Left forelimb (tissue), 1 donor: ENCODE data around the gene MCOLN2.
"Not testable (repeated sequence)": the region's sequence is repeated elsewhere in the genome, so short reads cannot be mapped to it uniquely, and the experiment has no call there.

Experiments
- DNase-seq: peaks from one replicate; pipeline ENCODE4 v3.0.0-alpha.2; 2018; ENCODE audit warnings: low spot score

Gene MCOLN2

GRCh38 chr1:84996846-84997666, at the start of gene MCOLN2:
TSS of gene MCOLN2 (minus strand) at chr1:84997113. CDS start at chr1:84996872, 241 bp downstream.
- no peak for DNase-seq

DNA sequence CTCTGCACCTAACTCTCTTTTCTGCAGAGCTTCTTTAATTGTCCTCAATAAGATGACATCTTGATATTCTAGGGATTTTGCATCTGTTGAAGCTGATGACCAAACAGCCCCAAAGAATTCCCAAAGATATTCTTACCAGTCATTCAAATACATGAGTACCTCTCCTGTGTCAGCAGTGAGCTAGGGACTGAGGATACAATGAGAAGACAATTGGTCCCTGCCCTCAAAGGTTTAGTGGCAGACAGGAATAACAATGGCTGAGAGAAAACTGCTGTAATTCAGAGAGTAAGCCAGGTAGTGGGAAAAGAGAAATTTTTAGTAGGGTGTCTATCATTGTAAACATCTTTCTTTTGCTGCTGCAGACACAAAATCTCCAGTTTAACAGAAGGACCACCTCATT, 45.5 kb upstream of the MCOLN2 start:
- DNase-seq = no peak

DNA sequence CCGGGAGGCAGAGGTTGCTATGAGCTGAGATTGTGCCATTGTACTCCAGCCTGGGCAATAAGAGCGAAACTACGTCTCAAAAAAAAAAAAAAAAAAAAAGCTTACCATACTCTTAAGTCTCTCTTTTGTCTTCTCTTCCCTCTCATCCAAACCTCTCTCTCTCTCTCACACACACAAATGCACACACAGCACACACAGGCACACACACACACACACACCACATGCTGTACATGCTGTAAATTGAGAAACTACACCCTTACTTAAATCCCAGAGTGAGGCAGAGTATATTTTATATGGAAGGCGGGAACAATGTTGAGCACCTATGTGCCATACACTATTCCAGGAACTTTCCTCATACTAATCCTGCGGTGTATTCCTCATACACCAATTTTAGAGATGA, 44.9 kb upstream of the MCOLN2 start:
- no peak for DNase-seq

DNA sequence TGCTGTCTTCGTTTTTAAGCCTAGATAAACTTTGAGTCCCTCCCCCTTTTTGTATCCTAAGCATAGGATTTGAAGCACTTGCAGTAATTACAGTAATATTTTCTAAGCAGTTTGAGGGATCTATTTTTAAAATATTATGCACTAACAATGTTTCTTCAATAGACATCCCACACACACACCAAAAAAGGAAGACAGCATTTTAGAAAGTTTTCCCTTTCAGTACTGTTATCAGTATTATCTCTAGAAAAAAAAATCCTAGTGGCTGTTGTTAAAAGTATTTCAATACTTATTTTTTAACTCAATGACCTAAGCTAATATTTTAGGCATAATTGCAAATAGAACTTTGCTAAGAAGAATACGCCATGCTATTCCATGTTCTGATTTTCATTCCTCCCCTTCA, 36.3 kb upstream of the MCOLN2 start:
- DNase-seq = no peak

- DNase-seq = no peak
Observed at GRCh38 chr1:85030536-85030935, 33.6 kb upstream of the MCOLN2 start.

DNA sequence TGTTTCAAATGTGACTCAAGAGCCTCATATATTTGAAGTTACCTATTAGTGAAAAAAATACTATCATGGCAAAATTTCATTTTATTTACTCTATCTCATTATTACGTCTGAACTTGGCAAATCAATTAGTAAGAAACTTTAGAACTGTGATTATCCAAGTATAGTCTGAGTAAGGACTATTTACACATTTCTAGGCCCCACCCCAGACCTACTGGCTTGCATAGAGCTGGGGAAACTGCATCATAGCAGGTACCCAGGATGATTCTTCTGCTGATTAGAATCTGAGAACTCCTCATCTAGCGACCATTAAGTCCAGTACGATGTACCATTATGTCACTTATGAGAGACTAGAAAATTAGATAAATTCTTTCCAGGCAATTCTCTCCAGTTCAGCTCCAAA, 31.2 kb upstream of the MCOLN2 start:
- DNase-seq = no peak

DNA sequence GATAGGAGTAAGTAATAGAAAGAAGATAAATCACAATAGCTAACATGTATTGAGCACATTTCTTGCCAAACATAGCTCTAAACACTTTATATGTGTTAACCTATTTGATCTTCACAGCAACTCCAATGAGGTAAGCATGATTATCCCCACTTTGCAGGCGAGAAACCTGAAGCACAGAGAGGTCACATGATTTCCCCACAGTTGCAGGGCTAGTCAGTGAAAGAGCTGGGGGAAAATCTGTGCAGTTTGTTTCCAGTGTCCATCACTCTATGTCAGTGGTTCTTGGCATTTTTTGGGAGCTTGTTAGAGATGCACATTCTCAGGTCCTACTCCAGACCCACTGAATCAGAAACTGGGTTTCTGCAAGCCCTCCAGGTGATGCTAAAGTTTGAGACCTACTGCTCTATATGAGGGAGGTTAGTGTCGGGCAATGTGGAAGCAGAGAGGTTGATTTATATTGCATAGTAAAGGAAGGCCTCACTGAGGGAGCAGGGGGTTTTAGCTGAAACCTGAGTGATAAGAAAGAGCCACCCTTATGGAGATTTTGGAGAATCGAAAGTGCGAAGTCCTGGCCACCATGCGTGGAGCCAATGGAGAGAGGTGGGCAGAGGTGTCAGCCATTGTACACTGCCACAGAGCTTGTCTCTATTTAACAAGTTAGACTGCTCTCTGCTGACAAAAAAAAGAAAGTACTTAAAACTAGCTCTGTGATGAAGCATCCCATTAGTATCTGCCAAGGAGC, 30.5 kb upstream of the MCOLN2 start:
- no peak for DNase-seq

- no peak for DNase-seq
Observed at GRCh38 chr1:85025940-85026339, 29.0 kb upstream of the MCOLN2 start.

GRCh38 chr1:85024736-85025135, 27.8 kb upstream of the MCOLN2 start:
- DNase-seq = no peak

DNA sequence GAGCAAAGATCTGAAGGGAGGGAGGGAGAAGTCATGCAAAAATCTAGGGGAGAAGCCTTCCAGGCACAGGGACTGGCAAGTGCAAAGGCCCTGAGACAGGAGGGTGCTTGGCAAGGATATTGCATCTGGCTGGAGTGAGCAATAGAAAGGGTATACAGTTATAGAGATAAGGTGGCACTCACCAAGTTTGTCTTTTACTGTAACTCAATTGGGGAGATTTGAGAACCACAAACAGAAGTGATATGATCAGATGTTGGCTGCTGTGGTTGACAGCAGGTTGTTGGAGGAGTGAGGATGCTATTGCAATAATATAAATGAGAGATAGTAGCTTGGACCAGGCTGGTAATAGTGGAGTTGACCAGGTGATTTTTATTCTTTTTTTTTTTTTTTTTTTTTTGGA, 25.8 kb upstream of the MCOLN2 start:
- no peak for DNase-seq

DNA sequence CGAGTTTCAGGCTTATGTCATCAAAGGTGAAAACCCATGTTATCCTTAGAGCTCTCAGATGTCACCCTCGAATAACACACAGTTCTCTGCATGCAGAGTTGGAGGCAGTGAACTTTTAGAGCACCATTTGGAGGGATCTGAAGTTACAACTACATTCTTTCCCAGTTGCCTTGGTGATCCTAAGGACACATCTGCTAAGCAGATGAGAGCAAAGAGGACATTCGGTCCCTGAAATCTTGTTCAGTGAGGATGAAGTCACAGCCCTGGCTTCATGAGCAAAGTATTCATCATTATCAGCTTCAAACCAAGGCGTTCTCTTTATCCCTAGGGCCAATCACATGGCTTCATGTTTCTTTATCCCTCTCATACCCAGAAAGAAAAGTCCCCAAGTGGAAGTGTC, 23.1 kb upstream of the MCOLN2 start:
- DNase-seq = no peak

GRCh38 chr1:85015826-85016225, 18.9 kb upstream of the MCOLN2 start:
- DNase-seq = no peak

- DNase-seq = not testable (repeated sequence)
Observed at GRCh38 chr1:85005641-85006040, 8.7 kb upstream of the MCOLN2 start.

GRCh38 chr1:85001742-85002141, 4.8 kb upstream of the MCOLN2 start:
- DNase-seq = no peak

DNA sequence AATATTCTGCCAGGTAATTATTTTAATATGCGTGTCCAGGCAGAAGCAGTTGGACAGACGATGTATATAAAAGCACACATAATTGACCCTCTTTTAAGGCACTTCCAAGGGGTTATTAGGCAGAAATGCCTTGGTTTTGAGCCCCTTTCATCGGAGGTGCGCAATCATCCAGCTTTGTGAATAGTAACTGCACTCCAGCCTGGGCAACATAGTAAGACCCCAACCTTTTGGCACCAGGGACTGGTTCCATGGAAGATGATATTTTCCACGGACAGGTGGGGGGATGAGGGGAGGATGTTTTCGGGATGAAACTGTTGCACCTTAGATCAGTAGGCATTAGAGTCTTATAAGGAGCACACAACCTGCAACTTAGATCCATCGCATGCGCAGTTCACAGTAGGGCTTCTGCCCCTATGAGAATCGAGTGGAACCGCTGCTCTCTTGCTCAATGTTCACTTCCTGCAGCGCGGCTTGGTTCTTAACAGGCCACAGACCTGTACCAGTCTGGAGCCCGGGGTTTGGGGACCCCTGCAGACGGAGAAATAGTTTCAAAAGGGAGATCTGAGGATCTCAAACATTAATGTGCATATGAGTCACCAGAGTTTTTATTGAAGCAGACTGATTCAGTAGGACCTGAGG, 1.8 kb upstream of the MCOLN2 start:
- no peak for DNase-seq

GRCh38 chr1:84997667-84998600, 1.0 kb upstream of the MCOLN2 start:
- DNase-seq = no peak

DNA sequence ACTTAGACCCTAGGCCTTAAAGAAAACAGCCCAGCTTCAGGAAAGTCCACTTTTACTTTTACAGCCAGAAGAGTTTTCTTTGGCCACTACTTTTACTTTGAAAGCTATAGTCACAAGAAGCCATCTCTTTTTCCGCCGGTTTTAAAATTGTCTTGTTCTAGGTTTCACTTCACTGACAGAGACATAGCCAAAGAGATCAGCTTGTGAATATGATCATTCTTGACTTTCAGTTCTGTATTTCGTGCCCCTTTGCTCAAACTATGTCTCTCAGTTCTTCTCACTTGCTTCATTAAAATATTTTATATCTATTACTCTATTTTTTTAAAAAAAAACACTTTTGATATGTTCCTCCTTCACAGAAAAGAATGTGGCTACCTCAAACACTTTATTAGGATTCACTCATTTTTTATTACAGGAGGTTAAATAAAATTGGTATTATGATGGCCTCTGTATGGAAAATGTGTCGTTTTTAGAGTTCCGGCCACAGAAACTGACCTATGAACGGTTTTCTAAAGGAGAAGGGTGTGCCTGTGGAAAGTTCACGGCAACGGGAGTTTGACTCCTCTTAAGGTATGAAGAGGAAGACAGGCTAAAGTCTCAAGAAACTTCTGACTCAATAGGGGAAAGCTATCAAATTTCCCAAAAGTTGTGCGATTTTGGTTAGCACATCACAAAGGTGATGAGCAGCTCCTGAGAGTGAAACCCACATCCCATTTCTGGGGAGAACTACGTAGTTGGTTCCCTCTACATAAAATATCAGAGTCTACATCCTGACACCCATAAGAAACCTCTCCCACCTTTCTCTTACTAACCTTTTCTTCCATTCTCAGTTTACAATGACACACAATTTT, 1.2 kb downstream of the MCOLN2 start:
- DNase-seq = no peak

GRCh38 chr1:84991097-84991920, 5.6 kb downstream of the MCOLN2 start:
- DNase-seq = no peak

DNA sequence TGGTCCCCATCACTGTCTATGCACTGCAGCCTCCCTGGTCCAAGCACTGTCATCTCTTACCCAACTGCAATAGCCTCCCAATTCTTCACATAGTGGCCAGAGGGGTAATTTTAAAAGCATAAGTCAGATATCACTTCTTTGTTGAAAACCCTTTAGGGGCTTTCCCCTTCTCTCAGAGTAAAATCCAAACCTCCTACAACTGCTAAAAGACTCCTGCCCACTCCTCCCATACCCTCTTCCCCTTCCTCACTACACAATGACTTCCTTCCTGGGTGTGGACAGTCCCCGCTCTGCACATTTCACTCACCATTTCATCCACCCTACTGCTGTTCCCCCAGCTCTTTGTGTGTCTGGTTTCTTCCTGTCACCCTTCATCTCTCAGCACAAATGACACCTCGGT, 8.3 kb downstream of the MCOLN2 start:
- DNase-seq = no peak

GRCh38 chr1:84986561-84986960, 10.4 kb downstream of the MCOLN2 start:
- not testable (repeated sequence) for DNase-seq
